ENCODE measurements around the gene RASL12.

DNA sequence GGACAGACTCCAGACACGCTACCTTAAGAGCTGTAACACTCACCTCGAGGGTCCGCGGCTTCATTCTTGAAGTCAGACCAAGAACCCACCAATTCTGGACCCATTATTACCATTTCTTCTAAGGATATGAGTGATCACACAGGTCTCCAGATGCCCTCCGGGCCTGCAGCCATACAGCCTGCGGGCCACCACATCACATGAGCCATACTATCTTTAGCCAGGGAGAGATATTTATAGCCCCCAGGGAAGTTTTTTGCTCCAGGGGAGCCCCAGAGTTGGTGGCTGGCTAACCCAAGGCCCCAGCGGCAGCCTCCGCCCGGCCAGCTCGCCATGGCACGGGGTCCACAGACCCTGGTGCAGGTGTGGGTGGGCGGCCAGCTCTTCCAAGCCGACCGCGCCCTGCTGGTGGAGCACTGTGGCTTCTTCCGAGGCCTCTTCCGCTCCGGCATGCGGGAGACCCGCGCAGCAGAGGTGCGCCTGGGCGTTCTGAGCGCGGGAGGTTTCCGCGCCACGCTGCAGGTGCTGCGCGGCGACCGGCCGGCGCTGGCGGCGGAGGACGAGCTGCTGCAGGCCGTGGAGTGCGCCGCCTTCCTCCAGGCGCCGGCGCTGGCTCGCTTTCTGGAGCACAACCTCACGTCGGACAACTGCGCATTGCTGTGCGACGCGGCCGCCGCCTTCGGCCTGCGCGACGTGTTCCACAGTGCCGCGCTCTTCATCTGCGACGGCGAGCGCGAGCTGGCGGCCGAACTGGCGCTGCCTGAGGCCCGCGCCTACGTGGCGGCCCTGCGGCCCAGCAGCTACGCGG is 8.9 kb upstream of the RASL12 start, which contains the start of gene KBTBD13:
- TF ChIP-seq FOXA1 (IDR thresholded peaks at IDR 0.05) (no peak), NFRKB (IDR thresholded peaks at IDR 0.05) (no peak), TARDBP (IDR thresholded peaks at IDR 0.05) (no peak), FOXM1 (IDR thresholded peaks at IDR 0.05; ENCODE audit: borderline replicate concordance) (no peak), ARNT (IDR thresholded peaks at IDR 0.05) (no peak), SP1 (IDR thresholded peaks at IDR 0.05) (no peak), HDGF (IDR thresholded peaks at IDR 0.05; ENCODE audit: borderline replicate concordance) (no peak), ELF4 (IDR thresholded peaks at IDR 0.05) (no peak), ZNF384 (IDR thresholded peaks at IDR 0.05) (no peak), L3MBTL2 (conservative IDR thresholded peaks at IDR 0.05) (no peak), SUZ12 (IDR thresholded peaks at IDR 0.05) (no peak)

Measured in HEK293T (cell line).